ENCODE results near the gene HKDC1.
A peak's percentile ranks its signal among the peaks of the same experiment; 100 is the strongest.

The HKDC1 gene

DNA sequence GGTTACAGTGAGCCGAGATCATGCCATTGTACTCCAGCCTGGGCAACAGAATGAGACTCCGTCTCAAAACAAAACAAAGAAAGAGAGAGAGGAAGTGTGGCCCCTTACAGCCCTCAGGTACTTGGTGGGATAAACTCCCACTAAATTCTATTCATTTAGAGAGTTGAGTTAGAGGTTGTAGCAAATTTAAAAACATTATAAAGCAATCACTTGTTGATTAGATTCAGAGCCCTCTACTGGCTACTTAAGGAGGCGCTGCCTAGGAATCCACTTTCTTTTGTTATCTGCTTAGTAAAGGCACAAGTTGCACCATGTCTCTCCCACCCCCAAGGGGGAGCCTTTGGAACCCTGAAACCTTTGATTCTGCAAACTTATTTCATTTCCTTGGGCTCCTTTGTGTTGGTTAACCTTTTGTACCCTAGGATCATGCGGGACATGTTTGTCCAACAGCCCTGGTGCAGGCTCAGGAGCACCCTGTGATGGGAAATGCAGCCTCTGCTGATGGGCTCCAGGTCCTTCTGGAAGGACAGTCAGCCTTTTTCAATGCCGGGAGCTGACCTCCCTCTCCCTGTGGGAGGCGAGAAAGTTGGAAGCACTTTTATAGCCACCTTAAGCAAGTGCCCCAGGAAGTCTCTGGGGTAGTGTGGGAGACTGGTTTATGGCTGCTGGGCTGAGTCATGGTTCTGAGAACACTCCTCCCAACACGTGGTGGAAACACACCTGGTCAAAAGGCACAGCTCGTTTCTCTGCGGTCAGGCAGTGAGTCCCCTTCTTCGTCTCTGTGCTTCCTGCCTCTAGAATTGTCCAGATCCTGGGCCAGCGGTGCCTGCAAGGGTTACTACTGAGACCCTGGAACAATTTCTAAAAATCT, 2.3 kb downstream of the HKDC1 start:
- DNase-seq (ENCODE audit: low spot score in 2 of 2), result peak; percentile 28 to 44
- no peaks in the 10 kb centered on the region for H3K9me3 Mint-ChIP-seq
- peaks cover 51% of the 10 kb centered on the region for H3K4me1 Mint-ChIP-seq
- peak overlapping the region; percentile 65 for H3K4me3 Mint-ChIP-seq
- H3K36me3 Mint-ChIP-seq (ENCODE audit: insufficient read depth), result peaks cover 5% of the 10 kb centered on the region
- peak overlapping the region; percentile 85 for H3K27ac Mint-ChIP-seq (ENCODE audit: low read depth)
- no peaks in the 10 kb centered on the region for H3K27me3 Mint-ChIP-seq
- ATAC-seq (replicated peaks; ENCODE audit: extremely low read depth, poor library complexity, severe bottlenecking), result peak; percentile 92

DNA sequence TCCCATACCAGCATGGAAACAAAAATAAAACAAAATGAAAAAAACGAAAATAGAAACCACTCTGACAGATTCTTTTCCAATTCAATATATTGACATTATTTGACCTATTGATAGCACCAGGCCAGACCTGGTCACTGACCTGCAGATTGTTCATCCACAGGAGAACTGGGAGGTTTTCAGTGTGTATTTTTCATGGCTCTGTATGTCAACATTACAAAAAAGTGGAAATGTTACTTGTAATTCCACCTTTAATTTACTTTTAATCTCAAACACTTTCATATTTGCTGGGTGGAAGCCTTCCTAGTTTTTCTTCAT, 2.9 kb downstream of the HKDC1 start:
- Mint-ChIP-seq H3K4me1 (peaks cover 57% of the 10 kb centered on the region), H3K4me3 (peak overlapping the region; percentile 65)

DNA sequence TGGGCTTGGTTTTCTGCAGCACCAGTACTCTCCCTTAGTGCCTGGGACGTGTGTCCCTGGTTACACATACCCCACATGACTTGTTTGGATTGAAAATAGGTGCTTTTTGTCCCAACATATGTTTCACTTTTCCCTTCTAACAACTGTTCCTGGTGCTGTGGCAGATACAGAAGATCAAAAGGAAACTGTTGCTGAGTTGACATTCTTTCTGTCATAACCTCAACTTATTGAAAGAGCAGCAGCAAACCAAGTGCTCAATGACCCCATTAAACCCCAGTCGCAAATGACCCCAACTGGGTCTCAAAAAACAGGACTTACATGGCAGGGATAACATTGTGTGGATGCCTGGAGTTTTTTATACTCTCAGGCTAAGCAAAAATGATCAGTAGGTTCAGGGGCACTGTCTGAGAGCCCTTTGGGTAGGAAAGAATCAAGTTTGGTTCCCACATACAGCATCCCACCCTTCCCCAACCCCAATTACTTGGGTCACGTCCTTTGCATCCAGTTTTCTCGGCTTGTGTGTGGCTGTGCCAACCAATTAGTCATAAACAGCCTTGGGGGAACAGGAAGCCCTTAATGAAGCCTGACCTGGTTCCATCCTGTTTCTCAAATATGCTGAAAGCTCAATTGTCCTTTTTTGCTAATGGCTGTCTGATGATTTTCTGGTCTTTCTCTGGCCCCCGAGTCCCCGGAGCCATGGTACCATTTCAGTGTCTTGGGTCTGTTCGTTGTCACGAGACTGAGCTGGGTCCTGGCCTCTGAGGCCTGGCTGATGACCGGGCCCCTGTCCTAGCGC, 4.9 kb downstream of the HKDC1 start:
- Mint-ChIP-seq H3K4me1 (peaks cover 78% of the 10 kb centered on the region), H3K9me3 (no peaks in the 10 kb centered on the region), H3K36me3 (ENCODE audit: insufficient read depth) (peaks cover 8% of the 10 kb centered on the region), H3K27ac (ENCODE audit: low read depth) (peak overlapping the region; percentile 70), H3K27me3 (no peaks in the 10 kb centered on the region), H3K4me3 (peak overlapping the region; percentile 49)
- ATAC-seq (replicated peaks; ENCODE audit: extremely low read depth, poor library complexity, severe bottlenecking), result no peak
- no peak for DNase-seq (ENCODE audit: low spot score in 2 of 2)

More for the DNA sequence above, 2.9 kb downstream of the HKDC1 start:
- Mint-ChIP-seq H3K27ac (ENCODE audit: low read depth) (peak overlapping the region; percentile 85), H3K27me3 (no peaks in the 10 kb centered on the region), H3K36me3 (ENCODE audit: insufficient read depth) (peaks cover 5% of the 10 kb centered on the region), H3K9me3 (no peaks in the 10 kb centered on the region)
- ATAC-seq (replicated peaks; ENCODE audit: extremely low read depth, poor library complexity, severe bottlenecking), result no peak
- DNase-seq (ENCODE audit: low spot score in 2 of 2), result no peak

DNA sequence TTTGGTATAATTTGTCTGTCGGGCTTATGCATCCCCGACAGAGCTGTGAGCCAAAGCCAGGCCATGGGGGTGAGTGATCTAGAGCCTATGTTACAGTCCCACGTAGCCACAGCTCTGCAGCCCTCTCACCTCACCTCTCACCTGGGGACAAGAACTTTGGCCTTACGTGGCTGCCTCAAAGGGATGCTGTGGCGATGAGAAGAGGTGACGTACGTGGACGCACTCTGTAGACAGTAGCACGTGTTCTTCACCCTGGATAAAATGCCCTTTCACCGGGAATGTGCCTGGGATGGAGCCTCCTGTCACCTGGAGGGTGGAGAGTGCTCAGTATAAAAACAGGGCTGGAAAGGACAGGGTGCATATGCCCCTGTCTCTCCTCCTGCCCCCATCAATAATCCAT, 5.5 kb downstream of the HKDC1 start:
- peaks cover 8% of the 10 kb centered on the region for H3K36me3 Mint-ChIP-seq (ENCODE audit: insufficient read depth)
- H3K27me3 Mint-ChIP-seq, result no peaks in the 10 kb centered on the region
- no peaks in the 10 kb centered on the region for H3K9me3 Mint-ChIP-seq
- DNase-seq (ENCODE audit: low spot score in 2 of 2) (no peak), ATAC-seq (replicated peaks; ENCODE audit: extremely low read depth, poor library complexity, severe bottlenecking) (no peak)
- peaks cover 74% of the 10 kb centered on the region for H3K4me1 Mint-ChIP-seq
- H3K4me3 Mint-ChIP-seq, result peak overlapping the region; percentile 7
- peak overlapping the region; percentile 70 for H3K27ac Mint-ChIP-seq (ENCODE audit: low read depth)

DNA sequence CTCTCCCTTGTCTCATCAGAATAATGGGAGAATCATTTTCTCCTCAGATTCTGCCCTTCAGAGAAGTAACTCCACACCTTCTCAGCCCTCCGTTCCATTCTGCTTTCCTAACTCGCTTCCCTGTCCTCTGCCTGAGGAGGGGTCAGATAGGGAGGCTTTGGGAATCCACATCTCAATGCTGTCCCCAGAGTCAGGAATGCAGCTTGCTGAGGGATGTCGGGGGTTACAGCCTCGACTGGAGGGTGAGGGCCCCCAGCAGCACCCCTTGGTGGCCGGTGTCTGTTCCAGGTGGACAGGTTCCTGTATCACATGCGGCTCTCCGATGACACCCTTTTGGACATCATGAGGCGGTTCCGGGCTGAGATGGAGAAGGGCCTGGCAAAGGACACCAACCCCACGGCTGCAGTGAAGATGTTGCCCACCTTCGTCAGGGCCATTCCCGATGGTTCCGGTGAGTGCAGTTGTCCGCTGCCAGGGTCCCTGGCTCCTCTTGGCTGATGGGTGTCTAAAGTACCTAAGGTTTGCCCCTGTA, 6.9 kb downstream of the HKDC1 start:
- H3K9me3 Mint-ChIP-seq, result no peaks in the 10 kb centered on the region
- peak overlapping the region; percentile 70 for H3K27ac Mint-ChIP-seq (ENCODE audit: low read depth)
- ATAC-seq (replicated peaks; ENCODE audit: extremely low read depth, poor library complexity, severe bottlenecking) (no peak), DNase-seq (ENCODE audit: low spot score in 2 of 2) (no peak)
- peak overlapping the region; percentile 74 for H3K4me3 Mint-ChIP-seq
- H3K36me3 Mint-ChIP-seq (ENCODE audit: insufficient read depth), result peaks cover 8% of the 10 kb centered on the region
- no peaks in the 10 kb centered on the region for H3K27me3 Mint-ChIP-seq
- peaks cover 73% of the 10 kb centered on the region for H3K4me1 Mint-ChIP-seq

DNA sequence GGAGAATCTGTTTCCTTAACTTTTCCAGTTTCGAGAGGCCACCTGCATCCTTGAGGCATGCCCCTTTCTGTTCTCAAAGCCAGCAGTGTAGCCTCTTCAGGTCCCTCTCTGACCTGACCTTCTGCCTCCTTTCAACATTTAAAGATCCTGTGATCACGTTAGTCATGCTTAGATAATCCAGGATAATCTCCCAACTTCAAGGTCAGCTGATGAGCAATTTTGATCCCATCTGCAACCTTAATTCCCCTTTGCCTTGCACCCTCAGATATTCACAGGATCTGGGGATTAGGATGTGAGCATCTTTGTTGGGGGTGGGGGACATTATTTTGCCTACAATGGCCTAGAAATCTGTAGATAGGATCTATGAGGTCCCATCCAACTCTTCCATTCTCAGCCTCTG, 8.0 kb downstream of the HKDC1 start:
- Mint-ChIP-seq H3K4me3 (peak overlapping the region; percentile 74), H3K27me3 (no peaks in the 10 kb centered on the region), H3K27ac (ENCODE audit: low read depth) (peak overlapping the region; percentile 96), H3K4me1 (peaks cover 72% of the 10 kb centered on the region), H3K36me3 (ENCODE audit: insufficient read depth) (peaks cover 3% of the 10 kb centered on the region), H3K9me3 (no peaks in the 10 kb centered on the region)
- ATAC-seq (replicated peaks; ENCODE audit: extremely low read depth, poor library complexity, severe bottlenecking) (no peak), DNase-seq (ENCODE audit: low spot score in 2 of 2) (no peak)

DNA sequence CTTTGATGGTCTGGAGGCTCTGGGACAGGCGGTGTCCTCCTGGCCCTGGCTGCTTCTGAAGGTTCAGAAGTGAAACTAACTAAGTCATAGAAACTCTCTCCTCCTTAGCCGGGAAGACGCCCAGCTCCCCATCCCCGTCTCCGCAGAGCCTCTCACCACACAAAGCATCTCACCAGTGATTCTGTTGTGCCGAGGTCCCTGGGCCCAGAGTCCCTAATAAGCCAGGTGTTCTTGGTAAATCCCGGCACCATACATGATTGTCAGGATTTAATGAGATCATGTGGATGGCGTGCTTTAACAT, 9.4 kb downstream of the HKDC1 start:
- H3K36me3 Mint-ChIP-seq (ENCODE audit: insufficient read depth), result peaks cover 3% of the 10 kb centered on the region
- DNase-seq (ENCODE audit: low spot score in 2 of 2), result no peak
- peak overlapping the region; percentile 74 for H3K4me3 Mint-ChIP-seq
- peaks cover 70% of the 10 kb centered on the region for H3K4me1 Mint-ChIP-seq
- H3K27me3 Mint-ChIP-seq, result no peaks in the 10 kb centered on the region
- ATAC-seq (replicated peaks; ENCODE audit: extremely low read depth, poor library complexity, severe bottlenecking), result peak; percentile 45
- peak overlapping the region; percentile 96 for H3K27ac Mint-ChIP-seq (ENCODE audit: low read depth)
- no peaks in the 10 kb centered on the region for H3K9me3 Mint-ChIP-seq

DNA sequence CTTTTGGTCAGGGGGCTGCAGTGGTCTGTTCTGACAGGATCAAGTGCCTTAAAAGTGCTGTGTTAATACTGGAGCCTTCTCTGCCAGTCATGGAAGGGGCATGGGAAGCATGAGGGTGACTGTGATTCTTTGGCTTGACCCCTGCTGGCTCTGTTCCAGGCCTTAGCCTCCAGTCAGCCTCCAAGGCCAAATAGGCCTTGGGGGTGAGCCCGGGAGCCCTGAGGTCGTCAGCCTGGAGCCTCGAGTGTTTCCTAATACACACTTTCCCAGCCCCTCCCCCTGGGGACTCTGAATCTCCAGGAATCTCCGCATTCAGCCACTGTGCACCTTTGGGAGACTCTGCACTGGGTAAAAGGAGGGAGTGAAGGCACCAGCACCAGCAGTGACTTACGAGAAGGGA, 10.0 kb downstream of the HKDC1 start:
- peak overlapping the region; percentile 74 for H3K4me3 Mint-ChIP-seq
- ATAC-seq (replicated peaks; ENCODE audit: extremely low read depth, poor library complexity, severe bottlenecking), result no peak
- no peaks in the 10 kb centered on the region for H3K9me3 Mint-ChIP-seq
- H3K27ac Mint-ChIP-seq (ENCODE audit: low read depth), result peak overlapping the region; percentile 96
- no peak for DNase-seq (ENCODE audit: low spot score in 2 of 2)
- H3K27me3 Mint-ChIP-seq, result no peaks in the 10 kb centered on the region
- H3K36me3 Mint-ChIP-seq (ENCODE audit: insufficient read depth), result peaks cover 3% of the 10 kb centered on the region
- H3K4me1 Mint-ChIP-seq, result peaks cover 65% of the 10 kb centered on the region

DNA sequence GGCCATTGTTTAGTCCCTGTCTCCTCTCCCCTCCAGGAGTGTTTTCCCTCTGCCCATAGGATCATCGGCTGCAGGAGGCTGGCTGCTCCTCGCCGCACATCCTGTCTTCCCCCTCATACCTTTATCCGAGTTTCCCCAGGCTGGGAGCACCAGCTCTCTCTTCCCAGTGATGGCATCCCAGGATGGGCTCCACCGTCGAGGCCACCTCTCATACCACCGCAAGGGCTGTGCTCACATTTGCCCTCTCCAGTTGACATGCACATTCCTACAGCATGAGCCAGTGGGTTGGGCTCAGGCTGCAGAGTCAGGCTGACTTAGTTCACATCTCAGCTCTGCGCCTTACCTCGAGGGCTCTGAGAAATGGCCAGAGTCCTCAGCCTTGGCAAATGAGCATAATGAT, 12.1 kb downstream of the HKDC1 start:
- Mint-ChIP-seq H3K27me3 (no peaks in the 10 kb centered on the region), H3K4me1 (peaks cover 49% of the 10 kb centered on the region), H3K9me3 (no peaks in the 10 kb centered on the region), H3K36me3 (ENCODE audit: insufficient read depth) (peaks cover 3% of the 10 kb centered on the region), H3K27ac (ENCODE audit: low read depth) (peak overlapping the region; percentile 61), H3K4me3 (peak overlapping the region; percentile 0)
- DNase-seq (ENCODE audit: low spot score in 2 of 2), result no peak
- ATAC-seq (replicated peaks; ENCODE audit: extremely low read depth, poor library complexity, severe bottlenecking), result no peak

DNA sequence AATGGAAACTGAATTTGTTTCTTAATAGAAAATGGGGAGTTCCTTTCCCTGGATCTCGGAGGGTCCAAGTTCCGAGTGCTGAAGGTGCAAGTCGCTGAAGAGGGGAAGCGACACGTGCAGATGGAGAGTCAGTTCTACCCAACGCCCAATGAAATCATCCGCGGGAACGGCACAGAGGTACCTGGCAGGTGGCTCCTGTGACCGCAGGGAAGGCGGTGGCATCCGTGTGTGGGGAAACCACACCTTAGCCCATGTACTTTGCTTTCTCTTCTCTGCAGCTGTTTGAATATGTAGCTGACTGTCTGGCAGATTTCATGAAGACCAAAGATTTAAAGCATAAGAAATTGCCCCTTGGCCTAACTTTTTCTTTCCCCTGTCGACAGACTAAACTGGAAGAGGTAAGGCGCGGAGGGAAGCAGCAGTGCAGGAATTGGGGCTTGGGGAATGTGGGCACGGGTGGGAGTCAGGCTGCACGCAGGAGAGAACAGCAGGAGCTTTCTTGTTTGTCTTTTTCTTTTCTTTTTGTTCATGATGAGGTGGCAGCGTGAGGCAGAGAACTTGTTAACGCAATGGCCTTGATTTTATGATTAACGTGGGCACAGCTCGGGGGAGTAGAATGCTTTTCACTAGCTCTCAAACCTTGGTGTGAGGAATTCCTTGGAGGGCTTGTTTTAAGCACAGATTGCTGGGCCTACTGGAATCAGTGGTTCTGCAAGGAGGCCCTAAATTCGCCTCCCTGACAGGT, 12.8 kb downstream of the HKDC1 start:
- Mint-ChIP-seq H3K27me3 (no peaks in the 10 kb centered on the region), H3K9me3 (no peaks in the 10 kb centered on the region), H3K4me1 (peaks cover 46% of the 10 kb centered on the region), H3K4me3 (peak overlapping the region; percentile 30), H3K36me3 (ENCODE audit: insufficient read depth) (peaks cover 3% of the 10 kb centered on the region), H3K27ac (ENCODE audit: low read depth) (peak overlapping the region; percentile 61)
- ATAC-seq (replicated peaks; ENCODE audit: extremely low read depth, poor library complexity, severe bottlenecking), result no peak
- no peak for DNase-seq (ENCODE audit: low spot score in 2 of 2)

DNA sequence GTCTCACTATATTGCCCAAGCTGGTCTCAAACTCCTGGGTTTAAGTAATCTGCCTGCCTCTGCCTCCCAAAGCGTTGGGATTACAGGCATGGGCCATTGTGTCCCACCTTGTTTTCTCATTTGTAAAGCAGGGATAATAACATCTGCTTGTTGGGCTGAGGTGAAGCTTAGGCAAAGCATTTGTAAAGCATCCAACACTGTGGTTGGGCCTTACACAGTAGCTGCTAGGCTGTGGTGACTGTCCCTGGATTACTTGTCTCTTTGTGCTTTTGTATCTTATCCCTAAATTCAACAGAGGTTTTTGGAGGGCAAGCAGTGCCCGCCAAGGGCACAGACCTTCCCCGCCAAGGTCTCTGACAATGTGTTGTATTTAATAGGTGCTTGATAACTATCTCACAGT, 14.3 kb downstream of the HKDC1 start:
- no peak overlapping the region for H3K27ac Mint-ChIP-seq (ENCODE audit: low read depth)
- DNase-seq (ENCODE audit: low spot score in 2 of 2), result no peak
- no peaks in the 10 kb centered on the region for H3K9me3 Mint-ChIP-seq
- no peak overlapping the region for H3K4me3 Mint-ChIP-seq
- peaks cover 1% of the 10 kb centered on the region for H3K36me3 Mint-ChIP-seq (ENCODE audit: insufficient read depth)
- H3K27me3 Mint-ChIP-seq, result no peaks in the 10 kb centered on the region
- peaks cover 31% of the 10 kb centered on the region for H3K4me1 Mint-ChIP-seq
- no peak for ATAC-seq (replicated peaks; ENCODE audit: extremely low read depth, poor library complexity, severe bottlenecking)

DNA sequence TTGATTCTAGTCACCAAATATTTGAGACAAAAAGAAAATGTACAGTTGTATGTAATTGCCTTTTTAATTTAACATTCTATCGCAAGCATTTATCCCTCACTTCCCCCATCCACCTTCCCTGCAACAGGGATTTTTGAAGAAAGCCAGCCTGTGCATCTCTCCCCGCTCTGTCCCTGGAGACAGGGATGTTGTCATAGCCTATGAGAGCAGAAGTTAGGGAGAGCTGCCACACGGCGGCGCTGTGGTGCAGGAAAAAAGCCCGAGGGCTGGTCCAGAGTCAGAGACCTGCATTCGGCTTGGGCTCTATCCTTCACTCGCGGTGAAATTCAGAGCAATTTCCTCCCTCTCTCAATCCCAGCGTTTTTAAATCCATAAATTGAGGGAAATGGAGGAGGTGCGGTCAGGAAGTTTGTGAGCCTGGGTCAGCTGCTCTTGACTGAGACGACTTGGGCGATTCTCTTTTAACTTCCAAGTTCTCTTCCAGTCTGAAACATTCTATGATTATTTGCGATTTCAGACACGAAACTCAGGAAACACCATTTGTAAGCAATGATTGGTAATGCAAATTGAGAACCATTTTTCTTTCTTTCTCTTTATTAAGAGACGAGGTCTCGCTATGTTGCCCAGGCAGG, 17.5 kb downstream of the HKDC1 start:
- peak; percentile 82 for ATAC-seq (replicated peaks; ENCODE audit: extremely low read depth, poor library complexity, severe bottlenecking)
- H3K9me3 Mint-ChIP-seq, result no peaks in the 10 kb centered on the region
- no peak overlapping the region for H3K27ac Mint-ChIP-seq (ENCODE audit: low read depth)
- H3K36me3 Mint-ChIP-seq (ENCODE audit: insufficient read depth), result peaks cover 1% of the 10 kb centered on the region
- H3K27me3 Mint-ChIP-seq, result no peaks in the 10 kb centered on the region
- no peak overlapping the region for H3K4me3 Mint-ChIP-seq
- peaks cover 11% of the 10 kb centered on the region for H3K4me1 Mint-ChIP-seq
- peak; percentile 73 to 87 for DNase-seq (ENCODE audit: low spot score in 2 of 2)

All from central memory CD8-positive, alpha-beta T cell (primary cell).